Activated CD4-positive, alpha-beta T cell treated with anti-CD3 and anti-CD28 coated beads for 36 hours (primary cell): ENCODE data around the gene COL4A6. TPM values are rescaled to one million over a fixed set of nuclear protein-coding genes. Genes with fewer than 3 reads are reported as not detected.

Experiments
- ATAC-seq: fragments of 200-7000 bp; cut with Tn5 transposase; one replicate; pipeline ENCODE4 v1.10.0; 2021; ENCODE audit warnings: mild to moderate bottlenecking, moderate library complexity
- CTCF ChIA-PET: fragments of 350-600 bp; sonication (Branson Sonifier 250); formaldehyde crosslinking; loops from one replicate; lab custom pipeline; 2021; ENCODE audit warnings: antibody characterized with exemption; lab: Charles Lee
- POLR2A ChIA-PET: fragments of 350-600 bp; sonication (Branson Sonifier 250); formaldehyde crosslinking; loops from one replicate; lab custom pipeline; 2021; ENCODE audit warnings: antibody characterized with exemption, inconsistent platforms; lab: Charles Lee
- DNase-seq: peaks from one replicate; pipeline ENCODE4 v3.0.0-alpha.2; 2020
- H3K27ac Mint-ChIP-seq: one replicate; pipeline ENCODE4 v1.8.0; 2021; ENCODE audit warnings: mixed read lengths
- H3K27me3 Mint-ChIP-seq: one replicate; pipeline ENCODE4 v1.8.0; 2021; ENCODE audit warnings: mixed read lengths
- H3K36me3 Mint-ChIP-seq: one replicate; pipeline ENCODE4 v1.8.0; 2021; ENCODE audit warnings: low read depth, mixed read lengths
- H3K4me1 Mint-ChIP-seq: one replicate; pipeline ENCODE4 v1.8.0; 2021; ENCODE audit warnings: mixed read lengths
- H3K4me3 Mint-ChIP-seq: one replicate; pipeline ENCODE4 v1.8.0; 2021; ENCODE audit warnings: mild to moderate bottlenecking, moderate library complexity, mixed read lengths
- H3K9me3 Mint-ChIP-seq: one replicate; pipeline ENCODE4 v1.8.0; 2021; ENCODE audit warnings: low read depth, mixed read lengths
- intact Hi-C, 2 experiments: fragments of 100-400 bp; cut with DNase I in 1 of 2; cut with micrococcal nuclease in 1 of 2; formaldehyde crosslinking; loops; one replicate each; pipeline versions ENCODE4 v1.14.2 to v1.15.1; 2022 to 2024; cut with DNase I, micrococcal nuclease
- total RNA-seq, 2 experiments: library from RNA; stranded (reverse); gene quantifications; one replicate each; pipeline ENCODE4 v1.2.3, GENCODE V29; 2021

Gene COL4A6
- total RNA-seq, 2 experiments from 2014 or later, result not detected

- intact Hi-C loops, result loop anchor here (1.0 to 5.0 kb wide), 3 partner anchors 78 to 313 kb away; no protein-coding TSS in a partner anchor
- ATAC-seq (no peak), DNase-seq (no peak)
- Mint-ChIP-seq H3K36me3 (no peaks in the 10 kb centered on the region), H3K4me3 (no peak overlapping the region), H3K27me3 (no peaks in the 10 kb centered on the region), H3K4me1 (no peaks in the 10 kb centered on the region), H3K9me3 (no peaks in the 10 kb centered on the region), H3K27ac (no peak overlapping the region)
- CTCF ChIA-PET, result interaction anchor here (0.6 to 2.1 kb wide), 6 partner anchors 12 to 315 kb away, joined by 3 to 9 read pairs (median 3); no protein-coding TSS in a partner anchor
- POLR2A ChIA-PET, result no interaction called here
Observed at GRCh38 chrX:108224218-108224617, 214.0 kb downstream of the COL4A6 start.

GRCh38 chrX:108223585-108223984 lies 214.6 kb downstream of the COL4A6 start:
- DNase-seq, result no peak
- intact Hi-C loops, result loop anchor here (5.0 kb wide), 2 partner anchors 79 to 314 kb away; no protein-coding TSS in a partner anchor
- H3K9me3 Mint-ChIP-seq, result no peaks in the 10 kb centered on the region
- H3K27me3 Mint-ChIP-seq, result no peaks in the 10 kb centered on the region
- H3K4me3 Mint-ChIP-seq, result no peak overlapping the region
- H3K27ac Mint-ChIP-seq, result no peak overlapping the region
- ChIA-PET POLR2A (no interaction called here), CTCF (interaction anchor here (1.1 to 1.6 kb wide), 2 partner anchors 12 to 316 kb away, joined by 3 to 5 read pairs; no protein-coding TSS in a partner anchor)
- no peaks in the 10 kb centered on the region for H3K36me3 Mint-ChIP-seq
- H3K4me1 Mint-ChIP-seq, result no peaks in the 10 kb centered on the region
- no peak for ATAC-seq

GRCh38 chrX:108221301-108221864 lies 216.8 kb downstream of the COL4A6 start:
- Mint-ChIP-seq H3K27me3 (no peaks in the 10 kb centered on the region), H3K4me1 (no peaks in the 10 kb centered on the region), H3K27ac (no peak overlapping the region), H3K9me3 (no peaks in the 10 kb centered on the region), H3K36me3 (no peaks in the 10 kb centered on the region), H3K4me3 (no peak overlapping the region)
- ChIA-PET POLR2A (no interaction called here), CTCF (no interaction called here)
- no peak for DNase-seq
- intact Hi-C loops, result loop anchor here (5.0 kb wide), 2 partner anchors 81 to 316 kb away; no protein-coding TSS in a partner anchor
- ATAC-seq, result no peak

GRCh38 chrX:108219949-108220601 lies 218.1 kb downstream of the COL4A6 start:
- no peaks in the 10 kb centered on the region for H3K36me3 Mint-ChIP-seq
- POLR2A ChIA-PET, result no interaction called here
- H3K4me1 Mint-ChIP-seq, result no peaks in the 10 kb centered on the region
- DNase-seq (no peak), ATAC-seq (no peak)
- H3K9me3 Mint-ChIP-seq, result no peaks in the 10 kb centered on the region
- H3K4me3 Mint-ChIP-seq, result no peak overlapping the region
- CTCF ChIA-PET, result no interaction called here
- intact Hi-C loops, result loop anchor here (5.0 kb wide), 2 partner anchors 82 to 317 kb away; no protein-coding TSS in a partner anchor
- no peaks in the 10 kb centered on the region for H3K27me3 Mint-ChIP-seq
- no peak overlapping the region for H3K27ac Mint-ChIP-seq

GRCh38 chrX:108217876-108218275 lies 220.3 kb downstream of the COL4A6 start:
- Mint-ChIP-seq H3K4me1 (no peaks in the 10 kb centered on the region), H3K9me3 (no peaks in the 10 kb centered on the region), H3K27ac (no peak overlapping the region), H3K36me3 (no peaks in the 10 kb centered on the region), H3K4me3 (no peak overlapping the region), H3K27me3 (no peaks in the 10 kb centered on the region)
- DNase-seq (no peak), ATAC-seq (no peak)
- intact Hi-C loops, result no loop called here
- ChIA-PET CTCF (no interaction called here), POLR2A (no interaction called here)

- H3K9me3 Mint-ChIP-seq, result no peaks in the 10 kb centered on the region
- intact Hi-C loops, result no loop called here
- ChIA-PET POLR2A (no interaction called here), CTCF (no interaction called here)
- no peaks in the 10 kb centered on the region for H3K36me3 Mint-ChIP-seq
- ATAC-seq, result no peak
- H3K27me3 Mint-ChIP-seq, result peaks cover 2% of the 10 kb centered on the region
- H3K27ac Mint-ChIP-seq, result no peak overlapping the region
- no peaks in the 10 kb centered on the region for H3K4me1 Mint-ChIP-seq
- H3K4me3 Mint-ChIP-seq, result no peak overlapping the region
- no peak for DNase-seq
Observed at GRCh38 chrX:108216919-108217571, 221.2 kb downstream of the COL4A6 start.

GRCh38 chrX:108216405-108216804 lies 221.8 kb downstream of the COL4A6 start:
- Mint-ChIP-seq H3K27me3 (peaks cover 2% of the 10 kb centered on the region), H3K36me3 (no peaks in the 10 kb centered on the region), H3K9me3 (no peaks in the 10 kb centered on the region), H3K4me1 (no peaks in the 10 kb centered on the region), H3K27ac (no peak overlapping the region), H3K4me3 (no peak overlapping the region)
- ChIA-PET CTCF (interaction anchor here (0.6 kb wide), 1 partner anchor 678 kb away, joined by 3 read pairs; no protein-coding TSS in a partner anchor), POLR2A (no interaction called here)
- ATAC-seq, result no peak
- no peak for DNase-seq
- intact Hi-C loops, result no loop called here

- no peak overlapping the region for H3K4me3 Mint-ChIP-seq
- DNase-seq, result no peak
- intact Hi-C loops, result no loop called here
- H3K4me1 Mint-ChIP-seq, result no peaks in the 10 kb centered on the region
- no peak for ATAC-seq
- CTCF ChIA-PET, result interaction anchor here (0.6 kb wide), 1 partner anchor 13 kb away, joined by 3 read pairs; no protein-coding TSS in a partner anchor
- POLR2A ChIA-PET, result interaction anchor here (0.6 kb wide), 1 partner anchor 575 kb away, joined by 3 read pairs; no protein-coding TSS in a partner anchor
- no peak overlapping the region for H3K27ac Mint-ChIP-seq
- peaks cover 2% of the 10 kb centered on the region for H3K27me3 Mint-ChIP-seq
- no peaks in the 10 kb centered on the region for H3K36me3 Mint-ChIP-seq
- H3K9me3 Mint-ChIP-seq, result no peaks in the 10 kb centered on the region
Observed at GRCh38 chrX:108211301-108211700, 226.9 kb downstream of the COL4A6 start.

GRCh38 chrX:108209006-108209554 lies 229.1 kb downstream of the COL4A6 start:
- peaks cover 8% of the 10 kb centered on the region for H3K27me3 Mint-ChIP-seq
- no peak overlapping the region for H3K4me3 Mint-ChIP-seq
- ATAC-seq, result no peak
- H3K27ac Mint-ChIP-seq, result no peak overlapping the region
- no peaks in the 10 kb centered on the region for H3K4me1 Mint-ChIP-seq
- no peak for DNase-seq
- ChIA-PET CTCF (no interaction called here), POLR2A (no interaction called here)
- intact Hi-C loops, result no loop called here
- H3K36me3 Mint-ChIP-seq, result no peaks in the 10 kb centered on the region
- no peaks in the 10 kb centered on the region for H3K9me3 Mint-ChIP-seq

- Mint-ChIP-seq H3K4me1 (no peaks in the 10 kb centered on the region), H3K4me3 (no peak overlapping the region), H3K27me3 (peaks cover 7% of the 10 kb centered on the region), H3K36me3 (no peaks in the 10 kb centered on the region), H3K9me3 (no peaks in the 10 kb centered on the region), H3K27ac (no peak overlapping the region)
- intact Hi-C loops, result no loop called here
- ChIA-PET POLR2A (no interaction called here), CTCF (interaction anchor here (0.7 kb wide), 1 partner anchor 11 kb away, joined by 3 read pairs; no protein-coding TSS in a partner anchor)
- ATAC-seq (no peak), DNase-seq (no peak)
Observed at GRCh38 chrX:108203540-108203939, 234.7 kb downstream of the COL4A6 start.

- peaks cover under 1% of the 10 kb centered on the region for H3K27me3 Mint-ChIP-seq
Observed at GRCh38 chrX:108199691-108200090, 238.5 kb downstream of the COL4A6 start.

More at GRCh38 chrX:108199691-108200090, 238.5 kb downstream of the COL4A6 start:
- Mint-ChIP-seq H3K9me3 (no peaks in the 10 kb centered on the region), H3K27ac (no peak overlapping the region), H3K4me3 (no peak overlapping the region), H3K4me1 (no peaks in the 10 kb centered on the region), H3K36me3 (no peaks in the 10 kb centered on the region)
- CTCF ChIA-PET, result interaction anchor here (0.5 to 1.3 kb wide), 4 partner anchors 16 to 1444 kb away, joined by 3 to 4 read pairs (median 3); no protein-coding TSS in a partner anchor
- intact Hi-C loops, result loop anchor here in 1 of 2 experiments (10.0 kb wide), 2 partner anchors 55 to 335 kb away; no protein-coding TSS in a partner anchor
- DNase-seq (peak; percentile 27), ATAC-seq (no peak)
- POLR2A ChIA-PET, result no interaction called here
